ENCODE data around the gene LIMCH1.

DNA sequence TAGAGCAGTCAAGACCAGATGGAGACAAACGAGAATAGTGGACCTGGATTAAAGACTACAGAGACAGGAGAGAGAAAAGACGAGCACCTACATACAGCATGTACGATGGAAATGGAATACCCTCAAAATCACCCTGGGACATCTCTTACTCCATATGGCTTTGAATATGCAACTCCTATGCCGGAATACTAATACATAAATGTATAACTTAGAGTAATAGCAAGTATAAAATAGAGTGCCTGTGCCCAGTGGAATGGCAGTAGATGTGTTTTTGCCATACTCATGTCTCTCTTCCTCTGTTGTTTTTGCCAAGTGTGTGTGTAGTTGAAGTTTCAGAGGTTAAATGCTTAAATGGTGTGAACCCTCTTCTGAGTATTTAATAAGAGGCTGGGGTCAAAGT lies 39.8 kb upstream of the LIMCH1 start:
- TF ChIP-seq CTCF (IDR thresholded peaks at IDR 0.05) (no peak), POLR2A (IDR thresholded peaks at IDR 0.05) (no peak)

Data from adrenal gland (tissue), 5 donors.